Uterus (tissue), 2 donors: Measurements from ENCODE around the gene HAGH.

Experiments
- POLR2A ChIP-seq, 2 donors: fragments of 450-650 bp; IDR thresholded peaks; one replicate each; pipeline ENCODE4 v1.6.1; 2016; ENCODE audit warnings: antibody characterized with exemption in 2 of 2, mild to moderate bottlenecking in 1 of 2, moderate library complexity in 1 of 2
- TF ChIP-seq, protein P1 (sequence below), 4 experiments: fragments of 200-600 bp in 2 of 4; fragments of 450-650 bp in 2 of 4; sonication (generic) in 2 of 4; IDR thresholded peaks; one replicate each; pipeline ENCODE4 v1.5.1; 2016 to 2019; ENCODE audit warnings: antibody characterized with exemption in 4 of 4, mild to moderate bottlenecking in 2 of 4, moderate library complexity in 1 of 4

GRCh38 chr16:1818873-1819525 is 7.6 kb downstream of the HAGH start:
- TF ChIP-seq, protein P1, sequence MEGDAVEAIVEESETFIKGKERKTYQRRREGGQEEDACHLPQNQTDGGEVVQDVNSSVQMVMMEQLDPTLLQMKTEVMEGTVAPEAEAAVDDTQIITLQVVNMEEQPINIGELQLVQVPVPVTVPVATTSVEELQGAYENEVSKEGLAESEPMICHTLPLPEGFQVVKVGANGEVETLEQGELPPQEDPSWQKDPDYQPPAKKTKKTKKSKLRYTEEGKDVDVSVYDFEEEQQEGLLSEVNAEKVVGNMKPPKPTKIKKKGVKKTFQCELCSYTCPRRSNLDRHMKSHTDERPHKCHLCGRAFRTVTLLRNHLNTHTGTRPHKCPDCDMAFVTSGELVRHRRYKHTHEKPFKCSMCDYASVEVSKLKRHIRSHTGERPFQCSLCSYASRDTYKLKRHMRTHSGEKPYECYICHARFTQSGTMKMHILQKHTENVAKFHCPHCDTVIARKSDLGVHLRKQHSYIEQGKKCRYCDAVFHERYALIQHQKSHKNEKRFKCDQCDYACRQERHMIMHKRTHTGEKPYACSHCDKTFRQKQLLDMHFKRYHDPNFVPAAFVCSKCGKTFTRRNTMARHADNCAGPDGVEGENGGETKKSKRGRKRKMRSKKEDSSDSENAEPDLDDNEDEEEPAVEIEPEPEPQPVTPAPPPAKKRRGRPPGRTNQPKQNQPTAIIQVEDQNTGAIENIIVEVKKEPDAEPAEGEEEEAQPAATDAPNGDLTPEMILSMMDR (IDR thresholded peaks at IDR 0.05) = no peak
- TF ChIP-seq POLR2A (IDR thresholded peaks at IDR 0.05) = no peak
